ENCODE measurements around the gene HSPA2.
A peak's percentile ranks its signal among the peaks of the same experiment; 100 is the strongest.

Gene HSPA2

GRCh38 chr14:64540208-64541202, at the start of gene HSPA2:
Gene HSPA2, plus strand, starts transcription at chr14:64540741. Its CDS starts 109 bp downstream, at chr14:64540850.
- DNase-seq (ENCODE audit: low read depth): peak; percentile 90

GRCh38 chr14:64491637-64492036, 48.9 kb upstream of the HSPA2 start:
- DNase-seq (ENCODE audit: low read depth): no peak

GRCh38 chr14:64493455-64493854, 47.1 kb upstream of the HSPA2 start:
- no peak for DNase-seq (ENCODE audit: low read depth)

- no peak for DNase-seq (ENCODE audit: low read depth)
Observed at GRCh38 chr14:64495252-64495651, 45.3 kb upstream of the HSPA2 start.

- no peak for DNase-seq (ENCODE audit: low read depth)
Observed at GRCh38 chr14:64496764-64497163, 43.8 kb upstream of the HSPA2 start.

GRCh38 chr14:64500088-64500487, 40.5 kb upstream of the HSPA2 start:
- DNase-seq (ENCODE audit: low read depth): no peak

GRCh38 chr14:64501411-64502171, 39.0 kb upstream of the HSPA2 start:
- no peak for DNase-seq (ENCODE audit: low read depth)

GRCh38 chr14:64502456-64502855, 38.1 kb upstream of the HSPA2 start:
- no peak for DNase-seq (ENCODE audit: low read depth)

GRCh38 chr14:64502887-64503433, 37.6 kb upstream of the HSPA2 start:
- DNase-seq (ENCODE audit: low read depth): no peak

GRCh38 chr14:64503434-64504309, 36.9 kb upstream of the HSPA2 start, which contains the start of gene ZBTB25:
Gene ZBTB25, minus strand, starts transcription at chr14:64503838. Its CDS starts 13,305 bp downstream, at chr14:64490533.
- peak; percentile 90 for DNase-seq (ENCODE audit: low read depth)

GRCh38 chr14:64504310-64504896, 36.1 kb upstream of the HSPA2 start, which contains the start of gene ZBTB1:
Gene ZBTB1, plus strand, starts transcription at chr14:64504770. Its CDS starts 16,735 bp downstream, at chr14:64521505.
- DNase-seq (ENCODE audit: low read depth): peak; percentile 65

GRCh38 chr14:64504897-64505794, 35.4 kb upstream of the HSPA2 start:
- peak; percentile 63 for DNase-seq (ENCODE audit: low read depth)

GRCh38 chr14:64506721-64507120, 33.8 kb upstream of the HSPA2 start:
- no peak for DNase-seq (ENCODE audit: low read depth)

GRCh38 chr14:64507376-64508156, 33.0 kb upstream of the HSPA2 start:
- DNase-seq (ENCODE audit: low read depth): no peak

- no peak for DNase-seq (ENCODE audit: low read depth)
Observed at GRCh38 chr14:64508215-64508776, 32.2 kb upstream of the HSPA2 start.

GRCh38 chr14:64509036-64509435, 31.5 kb upstream of the HSPA2 start:
- DNase-seq (ENCODE audit: low read depth): no peak

- no peak for DNase-seq (ENCODE audit: low read depth)
Observed at GRCh38 chr14:64510825-64511671, 29.5 kb upstream of the HSPA2 start.

GRCh38 chr14:64513271-64513670, 27.3 kb upstream of the HSPA2 start:
- no peak for DNase-seq (ENCODE audit: low read depth)

Measured in stimulated activated CD8-positive, alpha-beta memory T cell treated with anti-CD3 and anti-CD28 coated beads, Interleukin-7, amount 100 ng/mL, for 24 hours (primary cell).